WTC11 (cell line): ENCODE measurements around the gene CEBPE. TPM values are rescaled to one million over a fixed set of nuclear protein-coding genes. Genes with fewer than 3 reads are reported as not detected.

Experiments
- ATAC-seq: fragments of 200-7000 bp; cut with Tn5 transposase; 2 replicates; pipeline ENCODE4 v1.10.0; 2021; ENCODE audit warnings: mild to moderate bottlenecking, moderate library complexity
- CTCF ChIA-PET: fragments of 300-600 bp; sonication (Branson Sonifier 250); formaldehyde crosslinking; loops from one replicate; lab custom pipeline; 2021; ENCODE audit warnings: antibody characterized with exemption; lab: Charles Lee
- POLR2A ChIA-PET: fragments of 350-600 bp; sonication (Branson Sonifier 250); formaldehyde crosslinking; loops from one replicate; lab custom pipeline; 2021; ENCODE audit warnings: antibody characterized with exemption; lab: Charles Lee
- DNase-seq: peaks from one replicate; pipeline ENCODE4 v3.0.0; 2021; ENCODE audit warnings: low spot score
- H3K27ac Mint-ChIP-seq: 2 replicates; pipeline ENCODE4 v1.8.0; 2021; ENCODE audit warnings: mixed read lengths
- H3K27me3 Mint-ChIP-seq: 2 replicates; pipeline ENCODE4 v1.8.0; 2021; ENCODE audit warnings: low read depth, mild to moderate bottlenecking, moderate library complexity, mixed read lengths
- H3K36me3 Mint-ChIP-seq: 2 replicates; pipeline ENCODE4 v1.8.0; 2021; ENCODE audit warnings: mixed read lengths
- H3K4me1 Mint-ChIP-seq: 2 replicates; pipeline ENCODE4 v1.8.0; 2022; ENCODE audit warnings: mixed read lengths
- H3K4me3 Mint-ChIP-seq: 2 replicates; pipeline ENCODE4 v1.8.0; 2021; ENCODE audit warnings: mild to moderate bottlenecking, moderate library complexity, mixed read lengths
- H3K9me3 Mint-ChIP-seq: 2 replicates; pipeline ENCODE4 v1.8.0; 2021; ENCODE audit warnings: mixed read lengths
- ATF6 ChIP-seq: sonication (generic); formaldehyde crosslinking; IDR thresholded peaks from 2 replicates; pipeline ENCODE4 v1.8.1; 2023; ENCODE audit warnings: mild to moderate bottlenecking, missing genetic modification reagents
- CBFB ChIP-seq: sonication (generic); formaldehyde crosslinking; IDR thresholded peaks from 2 replicates; pipeline ENCODE4 v1.8.1; 2022; ENCODE audit warnings: mild to moderate bottlenecking, low read depth, missing genetic modification reagents
- ESRRA ChIP-seq: sonication (generic); formaldehyde crosslinking; IDR thresholded peaks from 2 replicates; pipeline ENCODE4 v1.8.1; 2022; ENCODE audit warnings: mild to moderate bottlenecking, missing genetic modification reagents, borderline replicate concordance
- GRHL2 ChIP-seq: fragments of 250-450 bp; sonication (Bioruptor Pico); IDR thresholded peaks from 2 replicates; pipeline ENCODE4 v1.8.0; 2022; ENCODE audit warnings: mild to moderate bottlenecking, moderate library complexity; ENCODE audit not compliant: insufficient replicate concordance, severe bottlenecking
- IRF1 ChIP-seq: sonication (generic); formaldehyde crosslinking; IDR thresholded peaks from 2 replicates; pipeline ENCODE4 v1.8.0; 2023; ENCODE audit warnings: missing genetic modification reagents
- NFYB ChIP-seq: sonication (generic); formaldehyde crosslinking; conservative IDR thresholded peaks from 2 replicates; pipeline ENCODE4 v1.8.0; 2022; ENCODE audit warnings: low read depth, missing genetic modification reagents
- PRRX2 ChIP-seq: fragments of 250-450 bp; sonication (Bioruptor Pico); IDR thresholded peaks from 2 replicates; pipeline ENCODE4 v1.8.0; 2021; ENCODE audit warnings: mild to moderate bottlenecking
- SMAD3 ChIP-seq: sonication (generic); formaldehyde crosslinking; IDR thresholded peaks from 2 replicates; pipeline ENCODE4 v1.8.0; 2022; ENCODE audit warnings: missing genetic modification reagents, mild to moderate bottlenecking, borderline replicate concordance
- SP1 ChIP-seq: sonication (generic); formaldehyde crosslinking; conservative IDR thresholded peaks from 2 replicates; pipeline ENCODE4 v1.8.1; 2022; ENCODE audit warnings: missing genetic modification reagents
- TEAD1 ChIP-seq: sonication (generic); formaldehyde crosslinking; IDR thresholded peaks from 2 replicates; pipeline ENCODE4 v1.8.0; 2022; ENCODE audit warnings: mild to moderate bottlenecking, missing genetic modification reagents
- TP53 ChIP-seq: sonication (generic); formaldehyde crosslinking; IDR thresholded peaks from 2 replicates; pipeline ENCODE4 v1.8.1; 2023; ENCODE audit warnings: mild to moderate bottlenecking, missing genetic modification reagents
- ZNF121 ChIP-seq: sonication (generic); formaldehyde crosslinking; IDR thresholded peaks from 2 replicates; pipeline ENCODE4 v1.8.0; 2023; ENCODE audit warnings: missing genetic modification reagents
- ZNF263 ChIP-seq: sonication (generic); formaldehyde crosslinking; IDR thresholded peaks from 2 replicates; pipeline ENCODE4 v1.8.1; 2022; ENCODE audit warnings: low read depth, mild to moderate bottlenecking, moderate library complexity, missing genetic modification reagents
- total RNA-seq: library from RNA; stranded (reverse); gene quantifications from 3 replicates; pipeline ENCODE4 v1.2.3, GENCODE V29; 2021
- TF ChIP-seq, protein P1 (sequence below): fragments of 250-450 bp; sonication (Bioruptor Pico); IDR thresholded peaks from 2 replicates; pipeline ENCODE4 v2.1.2; 2022; ENCODE audit warnings: mild to moderate bottlenecking, moderate library complexity
- TF ChIP-seq, protein P2 (sequence below): sonication (generic); formaldehyde crosslinking; IDR thresholded peaks from 2 replicates; pipeline ENCODE4 v1.8.1; 2022; ENCODE audit warnings: mild to moderate bottlenecking, moderate library complexity, missing genetic modification reagents
- TF ChIP-seq, protein P3 (sequence below): sonication (generic); formaldehyde crosslinking; IDR thresholded peaks from 2 replicates; pipeline ENCODE4 v1.8.1; 2022; ENCODE audit warnings: mild to moderate bottlenecking, missing genetic modification reagents, moderate library complexity, borderline replicate concordance
- TF ChIP-seq, protein P4 (sequence below): sonication (generic); formaldehyde crosslinking; IDR thresholded peaks from 2 replicates; pipeline ENCODE4 v1.8.0; 2022; ENCODE audit warnings: mild to moderate bottlenecking, missing genetic modification reagents

CEBPE gene
- total RNA-seq, 1 experiment from 2014 or later = not detected

GRCh38 chr14:23162800-23163199 is 43.7 kb upstream of the CEBPE start:
- ATAC-seq (no peak), DNase-seq (no peak)
- peak overlapping the region; percentile 97 for H3K27ac Mint-ChIP-seq
- H3K9me3 Mint-ChIP-seq = no peaks in the 10 kb centered on the region
- H3K27me3 Mint-ChIP-seq = no peaks in the 10 kb centered on the region
- H3K4me3 Mint-ChIP-seq = no peak overlapping the region
- no peak for TF ChIP-seq SMAD3 (CRISPR knock-in tag)
- no peak for TF ChIP-seq ZNF263 (CRISPR knock-in tag)
- no peak for TF ChIP-seq ATF6
- TF ChIP-seq, protein P1, sequence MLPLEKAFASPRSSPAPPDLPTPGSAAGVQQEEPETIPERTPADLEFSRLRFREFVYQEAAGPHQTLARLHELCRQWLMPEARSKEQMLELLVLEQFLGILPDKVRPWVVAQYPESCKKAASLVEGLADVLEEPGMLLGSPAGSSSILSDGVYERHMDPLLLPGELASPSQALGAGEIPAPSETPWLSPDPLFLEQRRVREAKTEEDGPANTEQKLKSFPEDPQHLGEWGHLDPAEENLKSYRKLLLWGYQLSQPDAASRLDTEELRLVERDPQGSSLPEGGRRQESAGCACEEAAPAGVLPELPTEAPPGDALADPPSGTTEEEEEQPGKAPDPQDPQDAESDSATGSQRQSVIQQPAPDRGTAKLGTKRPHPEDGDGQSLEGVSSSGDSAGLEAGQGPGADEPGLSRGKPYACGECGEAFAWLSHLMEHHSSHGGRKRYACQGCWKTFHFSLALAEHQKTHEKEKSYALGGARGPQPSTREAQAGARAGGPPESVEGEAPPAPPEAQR = no peak
- TF ChIP-seq CBFB (CRISPR knock-in tag) = no peak
- TF ChIP-seq, protein P2, sequence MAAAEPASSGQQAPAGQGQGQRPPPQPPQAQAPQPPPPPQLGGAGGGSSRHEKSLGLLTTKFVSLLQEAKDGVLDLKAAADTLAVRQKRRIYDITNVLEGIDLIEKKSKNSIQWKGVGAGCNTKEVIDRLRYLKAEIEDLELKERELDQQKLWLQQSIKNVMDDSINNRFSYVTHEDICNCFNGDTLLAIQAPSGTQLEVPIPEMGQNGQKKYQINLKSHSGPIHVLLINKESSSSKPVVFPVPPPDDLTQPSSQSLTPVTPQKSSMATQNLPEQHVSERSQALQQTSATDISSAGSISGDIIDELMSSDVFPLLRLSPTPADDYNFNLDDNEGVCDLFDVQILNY (CRISPR knock-in tag) = no peak
- TF ChIP-seq TP53 (CRISPR knock-in tag) = no peak
- TF ChIP-seq, protein P3, sequence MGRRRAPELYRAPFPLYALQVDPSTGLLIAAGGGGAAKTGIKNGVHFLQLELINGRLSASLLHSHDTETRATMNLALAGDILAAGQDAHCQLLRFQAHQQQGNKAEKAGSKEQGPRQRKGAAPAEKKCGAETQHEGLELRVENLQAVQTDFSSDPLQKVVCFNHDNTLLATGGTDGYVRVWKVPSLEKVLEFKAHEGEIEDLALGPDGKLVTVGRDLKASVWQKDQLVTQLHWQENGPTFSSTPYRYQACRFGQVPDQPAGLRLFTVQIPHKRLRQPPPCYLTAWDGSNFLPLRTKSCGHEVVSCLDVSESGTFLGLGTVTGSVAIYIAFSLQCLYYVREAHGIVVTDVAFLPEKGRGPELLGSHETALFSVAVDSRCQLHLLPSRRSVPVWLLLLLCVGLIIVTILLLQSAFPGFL (CRISPR knock-in tag) = no peak
- no peak for TF ChIP-seq TEAD1 (CRISPR knock-in tag)
- TF ChIP-seq NFYB = no peak
- TF ChIP-seq, protein P4, sequence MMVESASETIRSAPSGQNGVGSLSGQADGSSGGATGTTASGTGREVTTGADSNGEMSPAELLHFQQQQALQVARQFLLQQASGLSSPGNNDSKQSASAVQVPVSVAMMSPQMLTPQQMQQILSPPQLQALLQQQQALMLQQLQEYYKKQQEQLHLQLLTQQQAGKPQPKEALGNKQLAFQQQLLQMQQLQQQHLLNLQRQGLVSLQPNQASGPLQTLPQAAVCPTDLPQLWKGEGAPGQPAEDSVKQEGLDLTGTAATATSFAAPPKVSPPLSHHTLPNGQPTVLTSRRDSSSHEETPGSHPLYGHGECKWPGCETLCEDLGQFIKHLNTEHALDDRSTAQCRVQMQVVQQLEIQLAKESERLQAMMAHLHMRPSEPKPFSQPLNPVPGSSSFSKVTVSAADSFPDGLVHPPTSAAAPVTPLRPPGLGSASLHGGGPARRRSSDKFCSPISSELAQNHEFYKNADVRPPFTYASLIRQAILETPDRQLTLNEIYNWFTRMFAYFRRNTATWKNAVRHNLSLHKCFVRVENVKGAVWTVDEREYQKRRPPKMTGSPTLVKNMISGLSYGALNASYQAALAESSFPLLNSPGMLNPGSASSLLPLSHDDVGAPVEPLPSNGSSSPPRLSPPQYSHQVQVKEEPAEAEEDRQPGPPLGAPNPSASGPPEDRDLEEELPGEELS (CRISPR knock-in tag) = no peak
- no peak for TF ChIP-seq IRF1 (CRISPR knock-in tag)
- TF ChIP-seq PRRX2 (CRISPR knock-in tag) = no peak
- peaks cover 59% of the 10 kb centered on the region for H3K36me3 Mint-ChIP-seq
- CTCF ChIA-PET = interaction anchor here (0.7 to 6.2 kb wide), 5 partner anchors 13 to 748 kb away, joined by 4 to 49 read pairs (median 8); no protein-coding TSS in a partner anchor
- POLR2A ChIA-PET = interaction anchor here (0.7 to 2.0 kb wide), 3 partner anchors 11 to 217 kb away, joined by 3 to 10 read pairs (median 3); no protein-coding TSS in a partner anchor
- peaks cover 50% of the 10 kb centered on the region for H3K4me1 Mint-ChIP-seq

DNA sequence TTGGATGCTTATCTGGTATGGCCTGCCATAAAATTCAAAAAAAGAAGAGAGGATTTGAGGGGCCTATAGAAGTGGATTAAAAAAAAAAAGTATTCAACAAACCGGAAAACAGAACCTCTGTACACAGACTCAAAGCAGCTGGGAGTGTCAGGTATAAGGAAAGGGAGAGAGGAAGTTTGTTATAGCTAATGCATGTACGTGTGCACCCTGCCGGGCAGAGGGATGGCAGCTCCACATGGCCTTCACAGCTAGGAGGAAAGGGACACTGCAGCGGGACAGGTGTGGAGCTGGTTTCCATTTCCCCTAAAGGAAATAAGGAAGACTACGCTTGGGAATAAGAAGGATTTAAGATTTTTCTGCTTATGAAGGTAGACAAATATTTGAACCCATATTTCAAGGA is 43.0 kb upstream of the CEBPE start:
- peaks cover 60% of the 10 kb centered on the region for H3K36me3 Mint-ChIP-seq
- TF ChIP-seq ESRRA (CRISPR knock-in tag) (no peak), ZNF121 (CRISPR knock-in tag) (peak; percentile 39; the same call in 1 of the 2 replicates), GRHL2 (CRISPR knock-in tag) (no peak), SP1 (CRISPR knock-in tag) (no peak)
- CTCF ChIA-PET = interaction anchor here (0.6 to 6.2 kb wide), 10 partner anchors 18 to 749 kb away, joined by 3 to 49 read pairs (median 4); partner anchors contain the start of genes ACIN1 and C14orf119
- H3K9me3 Mint-ChIP-seq = no peaks in the 10 kb centered on the region
- no peaks in the 10 kb centered on the region for H3K27me3 Mint-ChIP-seq
- POLR2A ChIA-PET = interaction anchor here (0.7 to 2.0 kb wide), 4 partner anchors 12 to 41 kb away, joined by 3 to 10 read pairs (median 4); no protein-coding TSS in a partner anchor
- 0 out of 2 replicates have a peak overlapping the region, but pooled peaks have one; percentile 1 for H3K4me3 Mint-ChIP-seq
- DNase-seq (no peak), ATAC-seq (no peak)
- peak overlapping the region; percentile 97 for H3K27ac Mint-ChIP-seq
- H3K4me1 Mint-ChIP-seq = peaks cover 57% of the 10 kb centered on the region
